ENCODE measurements around the gene ZNF653. TPM values are rescaled to one million over a fixed set of nuclear protein-coding genes. Genes with fewer than 3 reads are reported as not detected.
A peak's percentile ranks its signal among the peaks of the same experiment; 100 is the strongest.

The ZNF653 gene
- total RNA-seq, 1 experiment from 2014 or later, result 6.0 TPM

GRCh38 chr19:11513946-11514345, 8.3 kb upstream of the ZNF653 start:
- DNase-seq (ENCODE audit: low read depth), result no peak

GRCh38 chr19:11510444-11510843, 4.8 kb upstream of the ZNF653 start:
- DNase-seq (ENCODE audit: low read depth), result no peak

GRCh38 chr19:11507370-11508078, 1.9 kb upstream of the ZNF653 start:
- DNase-seq (ENCODE audit: low read depth), result no peak

GRCh38 chr19:11506967-11507366, 1.3 kb upstream of the ZNF653 start:
- no peak for DNase-seq (ENCODE audit: low read depth)

GRCh38 chr19:11506101-11506555, 489 bp upstream of the ZNF653 start:
- DNase-seq (ENCODE audit: low read depth), result no peak

GRCh38 chr19:11505032-11505503, 571 bp downstream of the ZNF653 start:
- DNase-seq (ENCODE audit: low read depth), result peak; percentile 93

GRCh38 chr19:11504502-11505031, 1.1 kb downstream of the ZNF653 start:
- DNase-seq (ENCODE audit: low read depth), result no peak

- no peak for DNase-seq (ENCODE audit: low read depth)
These were observed 5.7 kb downstream of the ZNF653 start for GRCh38 chr19:11499890-11500420.

- no peak for DNase-seq (ENCODE audit: low read depth)
These were observed 6.4 kb downstream of the ZNF653 start for GRCh38 chr19:11499220-11499726.

- DNase-seq (ENCODE audit: low read depth), result peak; percentile 69
These were observed 9.1 kb downstream of the ZNF653 start for GRCh38 chr19:11496391-11497163.

- DNase-seq (ENCODE audit: low read depth), result no peak
These were observed 9.8 kb downstream of the ZNF653 start for GRCh38 chr19:11495885-11496284.

- no peak for DNase-seq (ENCODE audit: low read depth)
These were observed 10.2 kb downstream of the ZNF653 start for GRCh38 chr19:11495481-11495880.

- DNase-seq (ENCODE audit: low read depth), result no peak
These were observed 10.9 kb downstream of the ZNF653 start for GRCh38 chr19:11494634-11495285.

GRCh38 chr19:11489378-11489777, 16.3 kb downstream of the ZNF653 start:
- DNase-seq (ENCODE audit: low read depth), result no peak

- DNase-seq (ENCODE audit: low read depth), result no peak
These were observed 18.8 kb downstream of the ZNF653 start for GRCh38 chr19:11486661-11487503.

- DNase-seq (ENCODE audit: low read depth), result no peak
These were observed 20.3 kb downstream of the ZNF653 start for GRCh38 chr19:11485245-11485837.

GRCh38 chr19:11483366-11484111, 22.1 kb downstream of the ZNF653 start:
- DNase-seq (ENCODE audit: low read depth), result no peak

GRCh38 chr19:11482384-11483050, 23.1 kb downstream of the ZNF653 start:
- DNase-seq (ENCODE audit: low read depth), result peak; percentile 74

All from RPMI7951 (cell line).